GM10266 (cell line): ENCODE results near the gene RAB3IL1.

ENCODE experiments used
- DNase-seq: peaks from one replicate; pipeline ENCODE4 v3.0.0; 2012; ENCODE audit errors: extremely low spot score
- TF ChIP-seq, protein P1 (sequence below): IDR thresholded peaks from 2 replicates; pipeline ENCODE4 v1.5.1; 2012; ENCODE audit warnings: mild to moderate bottlenecking, low read depth; ENCODE audit not compliant: control insufficient read depth, insufficient read depth; ENCODE audit errors: missing control alignments

Gene RAB3IL1

DNA sequence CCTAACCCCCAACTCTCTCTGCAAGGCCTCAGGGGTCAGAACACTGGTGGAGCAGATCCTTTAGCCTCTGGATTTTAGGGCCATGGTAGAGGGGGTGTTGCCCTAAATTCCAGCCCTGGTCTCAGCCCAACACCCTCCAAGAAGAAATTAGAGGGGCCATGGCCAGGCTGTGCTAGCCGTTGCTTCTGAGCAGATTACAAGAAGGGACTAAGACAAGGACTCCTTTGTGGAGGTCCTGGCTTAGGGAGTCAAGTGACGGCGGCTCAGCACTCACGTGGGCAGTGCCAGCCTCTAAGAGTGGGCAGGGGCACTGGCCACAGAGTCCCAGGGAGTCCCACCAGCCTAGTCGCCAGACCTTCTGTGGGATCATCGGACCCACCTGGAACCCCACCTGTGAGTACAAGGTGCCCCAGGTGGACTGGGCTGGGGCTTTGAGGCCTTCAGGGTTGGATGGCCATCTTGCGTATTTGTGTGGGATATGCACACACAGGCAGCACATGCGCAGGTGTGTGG, 32.7 kb upstream of the RAB3IL1 start, which contains the start of gene BEST1:
Gene BEST1 (plus strand): TSS at position 317 of the 513 bp plus-strand sequence. CDS start 1,456 bp downstream, outside the sequence.
- TF ChIP-seq, protein P1, sequence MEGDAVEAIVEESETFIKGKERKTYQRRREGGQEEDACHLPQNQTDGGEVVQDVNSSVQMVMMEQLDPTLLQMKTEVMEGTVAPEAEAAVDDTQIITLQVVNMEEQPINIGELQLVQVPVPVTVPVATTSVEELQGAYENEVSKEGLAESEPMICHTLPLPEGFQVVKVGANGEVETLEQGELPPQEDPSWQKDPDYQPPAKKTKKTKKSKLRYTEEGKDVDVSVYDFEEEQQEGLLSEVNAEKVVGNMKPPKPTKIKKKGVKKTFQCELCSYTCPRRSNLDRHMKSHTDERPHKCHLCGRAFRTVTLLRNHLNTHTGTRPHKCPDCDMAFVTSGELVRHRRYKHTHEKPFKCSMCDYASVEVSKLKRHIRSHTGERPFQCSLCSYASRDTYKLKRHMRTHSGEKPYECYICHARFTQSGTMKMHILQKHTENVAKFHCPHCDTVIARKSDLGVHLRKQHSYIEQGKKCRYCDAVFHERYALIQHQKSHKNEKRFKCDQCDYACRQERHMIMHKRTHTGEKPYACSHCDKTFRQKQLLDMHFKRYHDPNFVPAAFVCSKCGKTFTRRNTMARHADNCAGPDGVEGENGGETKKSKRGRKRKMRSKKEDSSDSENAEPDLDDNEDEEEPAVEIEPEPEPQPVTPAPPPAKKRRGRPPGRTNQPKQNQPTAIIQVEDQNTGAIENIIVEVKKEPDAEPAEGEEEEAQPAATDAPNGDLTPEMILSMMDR = no peak

DNA sequence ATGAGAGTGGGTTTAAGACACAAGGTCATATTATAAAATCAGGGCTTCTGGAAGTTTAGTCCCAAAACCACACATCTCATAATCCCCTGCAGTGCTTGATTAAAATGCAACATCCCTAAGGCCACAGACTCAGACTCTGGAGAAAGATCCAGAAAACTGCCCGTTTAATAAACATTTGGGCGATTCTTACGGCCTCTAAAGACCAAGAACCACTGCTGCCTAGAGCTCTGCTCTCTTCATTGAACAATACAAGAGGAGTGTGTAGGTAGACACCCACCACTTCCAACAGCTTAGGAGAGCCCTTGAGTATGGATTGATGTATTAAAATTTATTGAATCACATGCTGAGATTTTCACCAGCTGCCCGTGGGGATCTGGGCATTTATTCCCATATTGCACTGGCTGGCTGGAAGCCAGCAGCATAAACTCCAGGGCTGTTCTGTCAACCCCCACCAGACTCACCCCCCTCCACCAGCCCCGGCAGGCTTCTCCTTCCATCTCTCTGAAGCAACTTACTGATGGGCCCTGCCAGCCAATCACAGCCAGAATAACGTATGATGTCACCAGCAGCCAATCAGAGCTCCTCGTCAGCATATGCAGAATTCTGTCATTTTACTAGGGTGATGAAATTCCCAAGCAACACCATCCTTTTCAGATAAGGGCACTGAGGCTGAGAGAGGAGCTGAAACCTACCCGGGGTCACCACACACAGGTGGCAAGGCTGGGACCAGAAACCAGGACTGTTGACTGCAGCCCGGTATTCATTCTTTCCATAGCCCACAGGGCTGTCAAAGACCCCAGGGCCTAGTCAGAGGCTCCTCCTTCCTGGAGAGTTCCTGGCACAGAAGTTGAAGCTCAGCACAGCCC, 32.0 kb upstream of the RAB3IL1 start:
- no peak for DNase-seq
- TF ChIP-seq, protein P1 = no peak

More for the DNA sequence above, 32.7 kb upstream of the RAB3IL1 start, which contains the start of gene BEST1:
- no peak for DNase-seq

DNA sequence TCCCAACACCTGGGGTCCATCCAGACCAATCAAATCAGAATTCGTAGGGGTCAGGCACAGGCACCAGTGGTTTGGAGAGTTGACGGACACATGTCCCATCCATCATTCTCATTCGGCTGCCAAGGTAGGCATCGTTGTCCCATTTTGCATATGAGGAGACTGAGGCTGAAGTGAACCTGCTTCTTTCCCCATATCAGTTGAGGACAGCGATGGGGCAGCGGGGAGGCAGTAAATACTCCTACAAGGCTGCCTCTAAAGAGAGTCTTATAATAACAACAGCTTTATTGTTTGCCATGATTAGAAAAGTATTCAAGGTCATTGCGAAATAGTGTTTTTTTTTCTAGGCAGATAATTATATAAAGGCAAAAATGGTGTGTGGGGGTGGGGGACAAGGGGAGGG, 31.1 kb upstream of the RAB3IL1 start:
- TF ChIP-seq, protein P1 = no peak
- DNase-seq = no peak

DNA sequence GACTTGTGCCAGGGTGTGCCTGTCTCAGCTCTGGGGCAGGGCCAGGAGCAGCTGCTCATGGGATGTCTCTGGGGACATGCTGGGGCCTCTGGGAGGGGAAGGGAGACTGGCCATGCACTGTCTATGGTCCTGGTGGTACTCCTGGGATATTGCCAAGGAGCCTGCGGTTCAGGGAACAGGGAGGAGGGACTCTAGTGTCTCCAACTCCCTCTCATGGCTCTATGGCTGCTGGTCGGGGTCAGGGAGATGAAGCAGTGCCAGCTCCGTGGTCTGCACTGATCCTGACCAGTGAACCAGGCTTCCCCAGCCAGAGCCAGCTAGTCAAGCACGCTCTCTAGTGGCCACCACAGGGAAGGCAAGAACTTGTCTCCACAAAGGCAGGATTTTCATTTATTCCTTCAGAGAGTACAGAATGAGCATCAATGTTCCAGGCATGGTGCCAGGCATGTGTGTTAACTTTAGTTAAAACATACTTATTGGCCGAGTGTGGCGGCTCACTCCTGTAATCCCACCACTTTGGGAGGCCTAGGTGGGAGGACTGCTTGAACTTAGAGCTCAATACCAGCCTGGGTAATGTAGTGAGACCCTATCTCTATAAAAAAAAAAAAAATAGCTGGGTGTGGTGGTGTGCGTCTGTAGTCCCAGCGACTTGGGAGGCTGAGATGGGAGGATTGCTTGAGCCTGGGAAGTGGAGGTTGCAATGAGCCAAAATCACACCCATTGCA, 30.3 kb upstream of the RAB3IL1 start:
- TF ChIP-seq, protein P1 = peak; percentile 94
- peak; percentile 85 for DNase-seq

DNA sequence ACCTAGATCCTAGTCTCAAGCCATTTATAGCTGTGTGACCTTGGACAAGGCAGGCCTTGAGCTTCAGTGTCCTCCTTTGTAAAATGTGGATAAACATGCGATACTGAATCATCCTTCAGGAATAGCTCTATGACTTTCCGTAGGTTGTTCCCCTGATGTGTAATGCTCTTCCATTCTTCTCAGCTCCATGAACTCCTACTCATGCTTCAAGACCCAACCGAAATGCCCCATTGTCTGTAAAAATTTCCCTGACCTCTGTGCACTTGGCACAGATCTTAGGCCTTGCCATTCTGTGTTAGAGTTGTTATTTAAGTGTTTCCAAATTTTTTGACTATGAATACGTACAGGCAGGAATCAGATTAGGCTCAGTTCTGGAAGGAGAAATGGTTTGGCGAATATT, 29.5 kb upstream of the RAB3IL1 start:
- TF ChIP-seq, protein P1 = no peak

DNA sequence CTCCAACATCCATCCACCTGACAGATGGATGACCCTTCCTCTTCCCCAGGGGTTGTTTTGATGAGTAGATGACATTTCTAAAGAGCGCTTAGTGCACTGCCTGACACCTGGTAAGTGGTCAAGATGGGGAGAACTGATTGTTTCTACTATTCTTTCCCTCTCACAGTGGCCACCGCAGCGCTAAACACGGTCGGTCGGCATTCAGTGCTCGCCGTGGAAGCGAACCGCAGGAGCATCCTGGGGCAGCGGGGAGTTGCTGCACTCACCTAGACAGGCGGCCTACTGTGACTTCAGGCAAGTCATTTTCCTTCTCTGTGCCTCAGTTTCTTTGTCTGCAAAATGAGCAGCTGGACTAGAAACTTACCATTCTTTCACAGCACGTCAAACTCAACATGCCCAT, 27.8 kb upstream of the RAB3IL1 start:
- TF ChIP-seq, protein P1 = no peak
- no peak for DNase-seq

More for the DNA sequence above, 29.5 kb upstream of the RAB3IL1 start:
- no peak for DNase-seq

DNA sequence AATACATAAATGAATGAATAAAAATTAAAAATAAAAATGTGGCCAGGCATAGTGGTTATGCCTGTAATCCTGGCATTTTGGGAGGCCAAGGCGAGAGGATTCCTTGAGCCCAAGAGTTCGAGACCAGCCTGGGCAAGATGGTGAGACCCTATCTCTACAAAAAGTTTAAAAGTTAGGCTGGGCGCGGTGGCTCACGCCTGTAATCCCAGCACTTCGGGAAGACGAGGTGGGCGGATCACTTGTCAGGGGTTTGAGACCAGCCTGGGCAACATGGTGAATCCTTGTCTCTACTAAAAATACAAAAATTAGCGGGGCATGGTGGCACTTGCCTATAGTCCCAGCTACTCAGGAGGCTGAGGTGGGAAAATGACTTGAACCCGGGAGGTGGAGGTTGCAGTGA, 23.1 kb upstream of the RAB3IL1 start:
- DNase-seq = no peak
- TF ChIP-seq, protein P1 = no peak
